Peyer's patch (tissue), 4 donors: Measurements from ENCODE around the gene THPO. TPM values are rescaled to one million over a fixed set of nuclear protein-coding genes. Genes with fewer than 3 reads are reported as not detected.
A peak's percentile ranks its signal among the peaks of the same experiment; 100 is the strongest.

Experiments used
- DNase-seq, 3 donors: peaks; one replicate each; pipeline ENCODE4 v3.0.0-alpha.2; 2017 to 2019
- H3K27ac ChIP-seq, 4 donors: fragments of 200-600 bp; sonication (generic); one replicate each; pipeline ENCODE4 v1.5.1; 2016 to 2019
- H3K27me3 ChIP-seq, 2 donors: fragments of 200-600 bp; sonication (generic); one replicate each; pipeline ENCODE4 v1.5.1; 2019
- H3K36me3 ChIP-seq, 3 donors: fragments of 200-600 bp; sonication (generic); one replicate each; pipeline ENCODE4 v1.5.1; 2016 to 2019
- H3K4me1 ChIP-seq, 4 donors: fragments of 200-600 bp; sonication (generic); one replicate each; pipeline ENCODE4 v1.5.1; 2016 to 2019
- H3K4me3 ChIP-seq, 4 donors: fragments of 200-600 bp; sonication (generic); 1 replicate in 3 of 4; 2 replicates in 1 of 4; pipeline ENCODE4 v1.5.1; 2016 to 2019; ENCODE audit warnings: mild to moderate bottlenecking in 1 of 4
- H3K9me3 ChIP-seq, 4 donors: fragments of 200-600 bp; sonication (generic); one replicate each; pipeline ENCODE4 v1.5.1; 2016 to 2019; ENCODE audit warnings: mild to moderate bottlenecking in 1 of 4
- CTCF ChIP-seq, 6 experiments: fragments of 450-650 bp in 4 of 6; fragments of 200-600 bp in 2 of 6; sonication (generic) in 1 of 6; IDR thresholded peaks; one replicate each; pipeline ENCODE4 v1.5.1; 2017 to 2019; ENCODE audit warnings: antibody characterized with exemption in 6 of 6, mild to moderate bottlenecking in 3 of 6, moderate library complexity in 1 of 6
- POLR2A ChIP-seq, 2 donors: fragments of 450-650 bp; IDR thresholded peaks; one replicate each; pipeline ENCODE4 v1.5.1; 2017; ENCODE audit warnings: antibody characterized with exemption in 2 of 2, mild to moderate bottlenecking in 2 of 2, moderate library complexity in 2 of 2
- total RNA-seq, 4 donors: library from RNA; depleted of rRNA; stranded (reverse); fragments of >200 nt; gene quantifications; one replicate each; pipeline ENCODE4 v1.1.0, GENCODE V29; 2016

The THPO gene
- total RNA-seq, 4 donors from 2014 or later, result 0.54 to 2.5 TPM; not detected in 2

- Histone ChIP-seq H3K27ac (no peak overlapping the region), H3K9me3 (no peaks in the 10 kb centered on the region), H3K4me1 (peaks cover 0 to 12% (median 10%) of the 10 kb centered on the region in 4 donors), H3K27me3 (peaks cover 0 to 15% of the 10 kb centered on the region in 2 donors), H3K4me3 (no peak overlapping the region), H3K36me3 (no peaks in the 10 kb centered on the region)
- DNase-seq, result no peak
- no peak for TF ChIP-seq CTCF (IDR thresholded peaks at IDR 0.05)
- no peak for TF ChIP-seq POLR2A (IDR thresholded peaks at IDR 0.05)
Measured at GRCh38 chr3:184383033-184383740, 5.2 kb upstream of the THPO start.

GRCh38 chr3:184382326-184383032 lies 4.5 kb upstream of the THPO start:
- Histone ChIP-seq H3K4me3 (no peak overlapping the region), H3K9me3 (no peaks in the 10 kb centered on the region), H3K36me3 (no peaks in the 10 kb centered on the region), H3K27ac (no peak overlapping the region), H3K27me3 (peaks cover 0 to 15% of the 10 kb centered on the region in 2 donors), H3K4me1 (peaks cover 0 to 12% (median 10%) of the 10 kb centered on the region in 4 donors)
- no peak for DNase-seq
- TF ChIP-seq CTCF (IDR thresholded peaks at IDR 0.05), result no peak
- TF ChIP-seq POLR2A (IDR thresholded peaks at IDR 0.05), result no peak

GRCh38 chr3:184381261-184382224 lies 3.5 kb upstream of the THPO start:
- Histone ChIP-seq H3K27me3 (peaks cover 0 to 15% of the 10 kb centered on the region in 2 donors), H3K36me3 (no peaks in the 10 kb centered on the region), H3K27ac (no peak overlapping the region), H3K4me1 (peaks cover 0 to 12% (median 10%) of the 10 kb centered on the region in 4 donors), H3K4me3 (peak overlapping the region in 3 of 4 donors; percentile 55 to 67 (median 56)), H3K9me3 (no peaks in the 10 kb centered on the region)
- no peak for TF ChIP-seq CTCF (IDR thresholded peaks at IDR 0.05)
- DNase-seq, result peak in 1 of 3 donors; percentile 53

GRCh38 chr3:184380627-184381260 lies 2.7 kb upstream of the THPO start:
- peak in 1 of 3 donors; percentile 49 for DNase-seq
- peak overlapping the region; percentile 33 to 67 (median 56) for H3K4me3 ChIP-seq
- H3K27ac ChIP-seq, result peak overlapping the region in 3 of 4 donors; percentile 38 to 82 (median 52)
- TF ChIP-seq CTCF (IDR thresholded peaks at IDR 0.05) (no peak), POLR2A (IDR thresholded peaks at IDR 0.05) (no peak)
- peaks cover 0 to 12% (median 10%) of the 10 kb centered on the region in 4 donors for H3K4me1 ChIP-seq
- no peaks in the 10 kb centered on the region for H3K36me3 ChIP-seq
- peaks cover 0 to 15% of the 10 kb centered on the region in 2 donors for H3K27me3 ChIP-seq
- no peaks in the 10 kb centered on the region for H3K9me3 ChIP-seq

- Histone ChIP-seq H3K36me3 (no peaks in the 10 kb centered on the region), H3K9me3 (no peaks in the 10 kb centered on the region), H3K27me3 (peaks cover 0 to 15% of the 10 kb centered on the region in 2 donors), H3K4me1 (peaks cover 0 to 12% (median 10%) of the 10 kb centered on the region in 4 donors), H3K4me3 (peak overlapping the region; percentile 33 to 67 (median 56)), H3K27ac (peak overlapping the region in 3 of 4 donors; percentile 38 to 82 (median 52))
- peak in 2 of 3 donors; percentile 67 to 71 for DNase-seq
- TF ChIP-seq POLR2A (IDR thresholded peaks at IDR 0.05), result no peak
- TF ChIP-seq CTCF (IDR thresholded peaks at IDR 0.05), result no peak
Measured at GRCh38 chr3:184380185-184380626, 2.2 kb upstream of the THPO start.
